Parathyroid adenoma (tissue), 2 donors: ENCODE data around the gene SKAP1.

Experiments used
- H2AFZ ChIP-seq: fragments of 300-600 bp; sonication (generic); one replicate; pipeline ENCODE4 v1.7.0; 2017; ENCODE audit warnings: antibody characterized with exemption, mild to moderate bottlenecking
- H3K27ac ChIP-seq: fragments of 300-600 bp; sonication (generic); one replicate; pipeline ENCODE4 v1.7.0; 2017
- H3K27me3 ChIP-seq: fragments of 300-600 bp; sonication (generic); one replicate; pipeline ENCODE4 v1.7.0; 2017; ENCODE audit warnings: low read length; ENCODE audit not compliant: control insufficient read depth, insufficient read depth
- H3K36me3 ChIP-seq: fragments of 300-600 bp; sonication (generic); one replicate; pipeline ENCODE4 v1.7.0; 2017; ENCODE audit warnings: low read length; ENCODE audit not compliant: control insufficient read depth, insufficient read depth
- H3K4me1 ChIP-seq: fragments of 300-600 bp; sonication (generic); one replicate; pipeline ENCODE4 v1.7.0; 2017; ENCODE audit warnings: control low read depth
- H3K4me2 ChIP-seq: fragments of 300-600 bp; sonication (generic); one replicate; pipeline ENCODE4 v1.7.0; 2017; ENCODE audit warnings: low read length
- H3K4me3 ChIP-seq: fragments of 300-600 bp; sonication (generic); one replicate; pipeline ENCODE4 v1.7.0; 2017; ENCODE audit warnings: low read depth, low read length
- H3K79me2 ChIP-seq: fragments of 300-600 bp; sonication (generic); one replicate; pipeline ENCODE4 v1.7.0; 2017; ENCODE audit warnings: control low read depth
- H3K9ac ChIP-seq: fragments of 300-600 bp; sonication (generic); one replicate; pipeline ENCODE4 v1.7.0; 2017; ENCODE audit warnings: mild to moderate bottlenecking
- H3K9me3 ChIP-seq: fragments of 300-600 bp; sonication (generic); one replicate; pipeline ENCODE4 v1.7.0; 2017; ENCODE audit warnings: low read length; ENCODE audit not compliant: control insufficient read depth
- CTCF ChIP-seq: fragments of 300-600 bp; sonication (generic); IDR thresholded peaks from one replicate; pipeline ENCODE4 v1.7.0; 2017; ENCODE audit warnings: antibody characterized with exemption, mild to moderate bottlenecking
- donor health status: primary hyperparathyroidism.

SKAP1 gene

GRCh38 chr17:48174833-48175523, 255.0 kb downstream of the SKAP1 start:
- TF ChIP-seq CTCF, result no peak
- Histone ChIP-seq H2AFZ (no peak overlapping the region), H3K27ac (no peak overlapping the region), H3K36me3 (no peaks in the 10 kb centered on the region), H3K79me2 (no peaks in the 10 kb centered on the region), H3K9ac (no peak overlapping the region), H3K4me3 (no peak overlapping the region), H3K27me3 (no peaks in the 10 kb centered on the region), H3K9me3 (no peaks in the 10 kb centered on the region), H3K4me1 (no peaks in the 10 kb centered on the region), H3K4me2 (no peak overlapping the region)

- no peak for TF ChIP-seq CTCF
- Histone ChIP-seq H3K9me3 (no peaks in the 10 kb centered on the region), H3K4me1 (no peaks in the 10 kb centered on the region), H3K36me3 (no peaks in the 10 kb centered on the region), H3K4me2 (no peak overlapping the region), H3K27me3 (no peaks in the 10 kb centered on the region), H3K9ac (no peak overlapping the region), H3K27ac (no peak overlapping the region), H3K4me3 (no peak overlapping the region), H3K79me2 (no peaks in the 10 kb centered on the region), H2AFZ (no peak overlapping the region)
Measured at GRCh38 chr17:48173191-48173984, 256.6 kb downstream of the SKAP1 start.

GRCh38 chr17:48169926-48170325, 260.1 kb downstream of the SKAP1 start:
- TF ChIP-seq CTCF, result no peak
- Histone ChIP-seq H3K79me2 (no peaks in the 10 kb centered on the region), H3K4me2 (no peak overlapping the region), H3K36me3 (no peaks in the 10 kb centered on the region), H3K27ac (no peak overlapping the region), H3K9ac (no peak overlapping the region), H3K9me3 (no peaks in the 10 kb centered on the region), H3K4me3 (no peak overlapping the region), H3K27me3 (no peaks in the 10 kb centered on the region), H2AFZ (no peak overlapping the region), H3K4me1 (no peaks in the 10 kb centered on the region)

- no peak for TF ChIP-seq CTCF
- Histone ChIP-seq H3K9me3 (no peaks in the 10 kb centered on the region), H3K9ac (no peak overlapping the region), H3K36me3 (no peaks in the 10 kb centered on the region), H3K4me3 (no peak overlapping the region), H3K27me3 (no peaks in the 10 kb centered on the region), H3K4me1 (no peaks in the 10 kb centered on the region), H3K27ac (no peak overlapping the region), H3K4me2 (no peak overlapping the region), H3K79me2 (no peaks in the 10 kb centered on the region), H2AFZ (no peak overlapping the region)
Measured at GRCh38 chr17:48163809-48164208, 266.2 kb downstream of the SKAP1 start.
